HAP-1 (cell line): ENCODE data around the gene FKBP2.
A peak's percentile ranks its signal among the peaks of the same experiment; 100 is the strongest.

ENCODE experiments used
- DNase-seq, 2 experiments: peaks; one replicate each; pipeline ENCODE4 v3.0.0-alpha.2; 2016 to 2020; ENCODE audit warnings: low spot score in 2 of 2
- H3K27me3 ChIP-seq: fragments of 250-450 bp; sonication (Bioruptor Pico); 2 replicates; pipeline ENCODE4 v1.5.1; 2020; ENCODE audit warnings: low read depth, mild to moderate bottlenecking, moderate library complexity
- H3K36me3 ChIP-seq: fragments of 250-450 bp; sonication (Bioruptor Pico); replicated peaks from 2 replicates; pipeline ENCODE4 v1.5.1; 2020; ENCODE audit warnings: mild to moderate bottlenecking
- H3K4me1 ChIP-seq: fragments of 250-450 bp; sonication (Bioruptor Pico); 2 replicates; pipeline ENCODE4 v1.5.1; 2020; ENCODE audit warnings: mild to moderate bottlenecking
- H3K4me3 ChIP-seq: fragments of 250-450 bp; sonication (Bioruptor Pico); 2 replicates; pipeline ENCODE4 v1.5.1; 2020; ENCODE audit warnings: mild to moderate bottlenecking, moderate library complexity
- H3K9me3 ChIP-seq: fragments of 250-450 bp; sonication (Bioruptor Pico); 2 replicates; pipeline ENCODE4 v1.5.1; 2020; ENCODE audit warnings: mild to moderate bottlenecking, moderate library complexity
- in situ Hi-C: fragments of 300-500 bp; cut with MboI; formaldehyde crosslinking; loops from 3 replicates; pipeline ENCODE4 v1.14.3; 2020; ENCODE audit warnings: low sequenced_read_pairs, inconsistent platforms, mixed read lengths

Gene FKBP2

DNA sequence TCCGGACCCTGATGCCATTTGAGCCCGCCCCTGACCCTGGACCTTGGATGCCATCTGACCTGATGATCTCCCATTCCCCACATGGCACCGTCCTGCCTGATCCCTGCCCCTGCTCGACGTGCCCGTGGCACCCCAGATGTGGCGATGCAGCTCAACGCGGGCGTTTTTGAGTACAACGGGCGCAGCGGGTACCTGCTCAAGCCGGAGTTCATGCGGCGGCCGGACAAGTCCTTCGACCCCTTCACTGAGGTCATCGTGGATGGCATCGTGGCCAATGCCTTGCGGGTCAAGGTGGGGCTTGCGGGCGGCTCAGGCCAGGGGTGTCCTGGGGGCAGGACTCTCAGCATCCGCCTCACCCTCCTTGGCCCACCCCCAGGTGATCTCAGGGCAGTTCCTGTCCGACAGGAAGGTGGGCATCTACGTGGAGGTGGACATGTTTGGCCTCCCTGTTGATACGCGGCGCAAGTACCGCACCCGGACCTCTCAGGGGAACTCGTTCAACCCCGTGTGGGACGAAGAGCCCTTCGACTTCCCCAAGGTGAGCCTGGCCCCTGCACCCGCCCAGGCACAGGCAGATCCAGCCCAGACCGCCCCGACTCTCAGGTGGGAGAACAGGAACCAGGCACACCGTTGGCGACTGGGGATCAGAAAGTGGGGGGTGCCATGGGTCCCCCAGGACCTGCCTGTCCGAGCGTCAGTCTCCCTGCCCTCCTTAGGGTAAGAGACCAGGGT, 21.5 kb downstream of the FKBP2 start:
- Histone ChIP-seq H3K4me3 (no peak overlapping the region), H3K27me3 (no peaks in the 10 kb centered on the region), H3K36me3 (peaks cover 79% of the 10 kb centered on the region), H3K9me3 (no peaks in the 10 kb centered on the region), H3K4me1 (no peaks in the 10 kb centered on the region)
- in situ Hi-C loops = loop anchor here (25.0 kb wide), 1 partner anchor 850 kb away; the partner anchor contains the start of genes FAU, MRPL49, TM7SF2 and ZNHIT2
- DNase-seq = no peak

- no peaks in the 10 kb centered on the region for H3K27me3 ChIP-seq
- in situ Hi-C loops = loop anchor here (25.0 kb wide), 1 partner anchor 849 kb away; the partner anchor contains the start of genes FAU, MRPL49, TM7SF2 and ZNHIT2
- H3K36me3 ChIP-seq = peaks cover 77% of the 10 kb centered on the region
- H3K9me3 ChIP-seq = no peaks in the 10 kb centered on the region
- H3K4me3 ChIP-seq = no peak overlapping the region
- no peak for DNase-seq
- 0 out of 2 replicates have a peak, but pooled peaks cover under 1% of the 10 kb centered on the region for H3K4me1 ChIP-seq
Observed at GRCh38 chr11:64263021-64263946, 22.4 kb downstream of the FKBP2 start.

GRCh38 chr11:64263947-64264317, 23.0 kb downstream of the FKBP2 start:
- H3K27me3 ChIP-seq = no peaks in the 10 kb centered on the region
- peaks cover 72% of the 10 kb centered on the region for H3K36me3 ChIP-seq
- in situ Hi-C loops = loop anchor here (25.0 kb wide), 1 partner anchor 848 kb away; the partner anchor contains the start of genes FAU, MRPL49, TM7SF2 and ZNHIT2
- no peak for DNase-seq
- peaks cover 4% of the 10 kb centered on the region; the same call in 1 of the 2 replicates for H3K4me1 ChIP-seq
- H3K4me3 ChIP-seq = no peak overlapping the region
- no peaks in the 10 kb centered on the region for H3K9me3 ChIP-seq

DNA sequence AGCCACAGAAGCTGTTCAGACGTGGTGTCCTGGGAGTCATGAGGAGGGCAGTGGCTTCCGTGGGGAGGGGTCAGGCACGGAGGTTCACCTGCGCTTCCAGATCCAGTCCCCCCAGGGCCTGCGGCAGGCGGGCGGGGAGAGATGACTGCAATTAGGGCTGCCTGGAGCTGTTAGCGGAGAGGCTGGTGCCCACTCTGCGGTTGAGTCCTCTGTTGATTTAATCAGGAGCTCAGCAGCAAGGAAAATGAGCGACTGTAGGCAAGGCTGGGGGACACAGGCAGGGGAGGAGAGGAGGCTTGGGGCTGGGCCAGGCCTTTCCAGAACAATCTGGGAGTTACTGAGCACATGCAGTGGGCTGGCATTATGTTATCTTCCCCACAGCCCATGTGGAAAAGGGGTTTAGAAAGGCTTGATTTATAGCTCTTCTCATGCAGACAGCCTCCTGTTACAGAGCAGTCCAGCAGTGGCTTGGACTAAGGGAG, 23.5 kb downstream of the FKBP2 start:
- Histone ChIP-seq H3K4me3 (no peak overlapping the region), H3K27me3 (no peaks in the 10 kb centered on the region), H3K4me1 (peaks cover 4% of the 10 kb centered on the region; the same call in 1 of the 2 replicates), H3K9me3 (no peaks in the 10 kb centered on the region), H3K36me3 (peaks cover 67% of the 10 kb centered on the region)
- DNase-seq = no peak
- in situ Hi-C loops = loop anchor here (25.0 kb wide), 1 partner anchor 848 kb away; the partner anchor contains the start of genes FAU, MRPL49, TM7SF2 and ZNHIT2

- H3K36me3 ChIP-seq = peaks cover 57% of the 10 kb centered on the region
- no peak overlapping the region for H3K4me3 ChIP-seq
Observed at GRCh38 chr11:64265176-64266160, 24.6 kb downstream of the FKBP2 start.

DNA sequence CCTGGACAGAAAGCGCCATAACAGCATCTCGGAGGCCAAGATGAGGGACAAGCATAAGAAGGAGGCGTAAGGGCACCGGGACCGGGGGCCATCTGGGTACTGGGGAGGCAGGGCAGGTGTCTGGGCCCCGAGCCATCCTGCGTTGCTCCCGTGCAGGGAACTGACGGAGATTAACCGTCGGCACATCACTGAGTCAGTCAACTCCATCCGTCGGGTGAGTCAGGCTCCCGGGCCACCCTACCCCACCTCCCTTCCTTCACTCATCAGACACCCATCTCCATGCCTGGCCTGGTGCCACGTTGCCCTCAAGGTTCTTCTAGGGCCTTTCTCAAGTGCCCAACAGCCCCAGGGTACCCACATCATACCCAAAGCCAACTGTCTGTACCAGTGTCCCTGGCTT, 25.4 kb downstream of the FKBP2 start:
- peaks cover 4% of the 10 kb centered on the region; the same call in 1 of the 2 replicates for H3K4me1 ChIP-seq
- no peaks in the 10 kb centered on the region for H3K9me3 ChIP-seq
- H3K27me3 ChIP-seq = no peaks in the 10 kb centered on the region
- no peak for DNase-seq
- in situ Hi-C loops = loop anchor here (25.0 kb wide), 1 partner anchor 846 kb away; the partner anchor contains the start of genes FAU, MRPL49, TM7SF2 and ZNHIT2
- no peak overlapping the region for H3K4me3 ChIP-seq
- H3K36me3 ChIP-seq = peaks cover 53% of the 10 kb centered on the region

More at GRCh38 chr11:64265176-64266160, 24.6 kb downstream of the FKBP2 start:
- in situ Hi-C loops = loop anchor here (25.0 kb wide), 1 partner anchor 847 kb away; the partner anchor contains the start of genes FAU, MRPL49, TM7SF2 and ZNHIT2
- no peaks in the 10 kb centered on the region for H3K9me3 ChIP-seq
- no peaks in the 10 kb centered on the region for H3K27me3 ChIP-seq
- H3K4me1 ChIP-seq = peaks cover 4% of the 10 kb centered on the region; the same call in 1 of the 2 replicates
- no peak for DNase-seq

- Histone ChIP-seq H3K36me3 (peaks cover 44% of the 10 kb centered on the region), H3K4me1 (peaks cover 4% of the 10 kb centered on the region; the same call in 1 of the 2 replicates), H3K9me3 (no peaks in the 10 kb centered on the region), H3K4me3 (no peak overlapping the region), H3K27me3 (no peaks in the 10 kb centered on the region)
- in situ Hi-C loops = loop anchor here (25.0 kb wide), 1 partner anchor 845 kb away; the partner anchor contains the start of genes FAU, MRPL49, TM7SF2 and ZNHIT2
- DNase-seq = no peak
Observed at GRCh38 chr11:64267207-64267945, 26.5 kb downstream of the FKBP2 start.

DNA sequence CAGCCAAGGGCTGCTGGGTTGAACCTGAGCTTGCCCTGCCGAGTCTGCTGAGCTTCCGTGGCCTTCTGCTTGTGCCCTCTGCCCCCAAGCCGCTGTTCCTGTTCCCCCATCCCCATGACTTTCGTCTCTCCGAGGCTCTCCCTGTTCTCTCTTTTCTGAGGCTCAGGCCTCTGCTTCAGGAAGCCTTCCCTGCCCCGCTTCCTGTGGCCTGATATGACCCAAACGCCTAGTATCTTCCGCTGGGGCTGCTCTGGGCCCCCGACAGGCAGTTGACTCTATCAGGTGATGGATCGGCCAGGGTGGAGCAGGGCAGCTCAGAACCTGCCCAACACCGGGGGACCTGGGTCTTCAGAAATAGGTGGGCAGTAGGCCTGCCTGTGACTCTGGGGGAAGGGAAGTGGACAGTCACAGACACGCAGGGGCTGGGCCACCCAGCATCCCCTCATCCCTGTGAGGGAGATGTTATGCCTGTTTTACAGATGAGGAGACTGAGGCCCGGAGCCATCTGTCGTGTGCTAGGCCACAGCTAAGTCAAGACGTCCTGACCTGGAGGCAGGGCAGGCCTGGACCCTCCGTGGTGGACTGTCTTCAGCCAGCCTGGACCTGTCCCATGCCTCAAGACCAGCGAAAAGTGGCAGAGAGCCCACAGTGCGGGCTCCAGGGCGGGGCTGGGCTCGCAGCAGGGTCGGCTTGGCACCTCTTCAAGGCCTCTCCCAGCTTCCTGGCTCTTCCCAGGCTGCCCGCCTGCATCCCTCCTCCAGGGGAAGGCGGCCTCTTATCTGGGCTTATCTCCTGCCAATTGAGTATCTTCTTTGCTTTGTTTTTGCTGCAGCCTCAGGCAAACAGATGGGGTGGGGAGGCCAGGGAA, 27.4 kb downstream of the FKBP2 start:
- in situ Hi-C loops = loop anchor here (25.0 kb wide), 1 partner anchor 844 kb away; the partner anchor contains the start of genes FAU, MRPL49, TM7SF2 and ZNHIT2
- peak in 1 of 2 experiments; percentile 53 for DNase-seq
- H3K4me3 ChIP-seq = peak overlapping the region; percentile 70
- H3K9me3 ChIP-seq = no peaks in the 10 kb centered on the region
- H3K36me3 ChIP-seq = peaks cover 43% of the 10 kb centered on the region
- no peaks in the 10 kb centered on the region for H3K27me3 ChIP-seq
- peaks cover 4% of the 10 kb centered on the region; the same call in 1 of the 2 replicates for H3K4me1 ChIP-seq

DNA sequence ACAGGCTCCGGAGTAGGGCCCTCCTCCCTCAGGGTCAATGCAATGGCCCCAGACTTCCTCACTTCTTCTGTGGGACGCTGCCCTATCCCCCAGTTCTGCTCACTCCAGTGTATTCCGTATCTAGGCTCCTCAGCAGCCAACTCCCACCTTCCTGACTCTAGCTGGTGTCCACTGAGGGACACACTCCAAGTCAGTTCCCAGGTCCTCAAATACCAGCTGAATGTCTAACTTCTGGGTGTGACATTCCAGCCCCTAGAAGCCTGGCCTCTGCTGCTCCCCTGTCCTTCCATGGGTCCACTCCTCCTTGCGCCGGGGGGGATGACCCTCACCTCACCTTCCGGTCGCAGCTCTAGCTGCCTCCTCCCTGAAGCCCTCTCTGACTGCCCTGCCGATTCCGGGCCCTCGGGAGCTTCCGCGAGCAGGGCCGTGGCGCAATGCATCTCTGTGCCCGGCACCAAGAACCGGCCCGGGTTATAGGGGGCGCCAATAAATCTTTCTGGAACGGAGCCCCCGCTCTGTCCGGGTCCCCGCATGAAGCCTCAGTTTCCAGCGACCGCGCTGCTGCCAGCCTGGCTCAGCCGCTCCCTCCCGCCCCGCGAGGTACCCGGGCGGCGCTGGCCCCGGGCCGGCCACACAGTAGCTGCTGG, 28.1 kb downstream of the FKBP2 start:
- peak in 1 of 2 experiments; percentile 61 for DNase-seq
- no peaks in the 10 kb centered on the region for H3K27me3 ChIP-seq
- H3K4me3 ChIP-seq = peak overlapping the region; percentile 70
- peaks cover 35% of the 10 kb centered on the region for H3K36me3 ChIP-seq
- in situ Hi-C loops = loop anchor here (25.0 kb wide), 1 partner anchor 843 kb away; the partner anchor contains the start of genes FAU, MRPL49, TM7SF2 and ZNHIT2
- no peaks in the 10 kb centered on the region for H3K9me3 ChIP-seq
- H3K4me1 ChIP-seq = peaks cover 4% of the 10 kb centered on the region; the same call in 1 of the 2 replicates

DNA sequence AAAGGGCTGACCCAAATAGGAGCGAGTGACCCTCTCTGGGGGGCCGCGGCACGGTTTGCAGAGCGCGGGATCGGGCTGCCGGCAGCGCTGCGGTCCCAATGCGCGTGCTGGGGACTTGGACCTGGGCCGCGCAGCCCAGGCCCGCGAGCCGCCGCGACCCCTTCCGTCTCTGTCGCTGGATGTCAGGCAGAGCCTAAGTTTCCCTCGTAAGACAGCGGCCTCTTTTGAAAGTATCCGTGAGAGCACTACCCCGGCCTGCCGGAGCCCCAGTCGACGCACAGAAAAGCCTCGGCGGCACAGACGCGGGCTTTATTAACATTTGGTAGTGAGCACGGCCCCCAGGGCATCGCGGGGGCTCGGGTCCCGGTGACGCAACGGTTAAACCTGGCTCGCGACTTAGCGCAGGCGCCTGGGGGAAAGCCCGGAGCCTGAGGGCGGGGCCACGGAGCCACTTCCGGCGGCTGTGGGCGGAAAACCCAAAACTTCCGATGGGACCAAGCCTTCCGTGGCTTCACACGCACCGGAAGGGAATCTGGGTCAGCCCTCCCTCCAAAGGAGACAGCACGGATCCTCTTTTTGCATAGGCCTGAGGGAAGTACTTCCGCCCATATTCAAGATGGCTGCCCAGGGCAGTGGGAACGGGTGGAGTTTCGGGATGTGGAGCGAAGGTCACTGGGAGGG, 28.8 kb downstream of the FKBP2 start:
- in situ Hi-C loops = loop anchor here (25.0 kb wide), 1 partner anchor 843 kb away; the partner anchor contains the start of genes FAU, MRPL49, TM7SF2 and ZNHIT2
- H3K4me1 ChIP-seq = peaks cover 4% of the 10 kb centered on the region; the same call in 1 of the 2 replicates
- H3K4me3 ChIP-seq = peak overlapping the region; percentile 70
- DNase-seq = peak; percentile 98
- H3K27me3 ChIP-seq = no peaks in the 10 kb centered on the region
- H3K9me3 ChIP-seq = no peaks in the 10 kb centered on the region
- peaks cover 31% of the 10 kb centered on the region for H3K36me3 ChIP-seq
